GM12878 (cell line): Measurements from ENCODE around the gene DNAJC13. TPM values are rescaled to one million over a fixed set of nuclear protein-coding genes. Genes with fewer than 3 reads are reported as not detected.

Experiments
- ATAC-seq: fragments of 200-7000 bp; cut with Tn5 transposase; 3 replicates; pipeline ENCODE4 v1.9.1; 2020; ENCODE audit warnings: mild to moderate bottlenecking, moderate library complexity
- BruUV-seq: library from RNA; stranded (reverse); fragments of 400-500 nt; replicated peaks from 2 replicates; lab custom pipeline; 2021; lab: Mats Ljungman, UMichigan
- CTCF ChIA-PET: fragments of 300-600 bp; sonication (Branson Sonifier 250); formaldehyde crosslinking; extraction: SDS; loops from one replicate; lab custom pipeline; 2021; ENCODE audit warnings: inconsistent platforms; lab: Yijun Ruan, JAX
- POLR2A ChIA-PET: fragments of 350-600 bp; formaldehyde crosslinking; extraction: SDS; loops from one replicate; lab custom pipeline; 2021; ENCODE audit warnings: inconsistent platforms; lab: Charles Lee
- RAD21 ChIA-PET: fragments of 300-600 bp; sonication (Branson Sonifier 250); formaldehyde crosslinking; loops from one replicate; lab custom pipeline; 2023; ENCODE audit warnings: antibody characterized with exemption; ENCODE audit not compliant: unreplicated experiment; lab: Charles Lee
- SMC1A ChIA-PET: fragments of 300-600 bp; sonication (Branson Sonifier 250); formaldehyde crosslinking; loops from one replicate; lab custom pipeline; 2023; ENCODE audit not compliant: unreplicated experiment, uncharacterized antibody; lab: Charles Lee
- DNase-seq: peaks from one replicate; pipeline ENCODE4 v3.0.0-alpha.2; 2011; ENCODE audit warnings: low read depth, low spot score
- FAIRE-seq: peaks from 3 replicates; lab custom pipeline; 2011; peaks lifted over from hg19 to GRCh38; lab: Jason Lieb, UNC
- H2AFZ ChIP-seq: 2 replicates; pipeline ENCODE4 v1.6.0; 2011; ENCODE audit warnings: low read depth, low read length, control low read depth; ENCODE audit not compliant: control insufficient read depth
- H3K27ac ChIP-seq: 2 replicates; pipeline ENCODE4 v1.5.1; 2011; ENCODE audit warnings: control low read depth; ENCODE audit not compliant: control insufficient read depth, insufficient read depth
- H3K27me3 ChIP-seq, 2 experiments: replicated peaks in 1 of 2; 2 replicates each; pipeline versions ENCODE4 v1.6.0 to v1.6.1; 2011; ENCODE audit warnings: low read length in 1 of 2; ENCODE audit not compliant: control insufficient read depth in 2 of 2, insufficient read depth in 2 of 2
- H3K36me3 ChIP-seq, 2 experiments: 2 replicates each; pipeline ENCODE4 v1.5.1; 2011; ENCODE audit warnings: low read length in 1 of 2; ENCODE audit not compliant: control insufficient read depth in 2 of 2, insufficient read depth in 2 of 2
- H3K4me1 ChIP-seq: 2 replicates; pipeline ENCODE4 v1.6.1; 2011; ENCODE audit warnings: mild to moderate bottlenecking, low read length, moderate library complexity, mixed read lengths; ENCODE audit not compliant: control insufficient read depth, insufficient read depth
- H3K4me2 ChIP-seq: 2 replicates; pipeline ENCODE4 v1.6.0; 2011; ENCODE audit warnings: control low read depth; ENCODE audit not compliant: control insufficient read depth, insufficient read depth
- H3K4me3 ChIP-seq: fragments of 200-600 bp; sonication (generic); 2 replicates; pipeline ENCODE4 v1.5.1; 2016
- H3K79me2 ChIP-seq: 2 replicates; pipeline ENCODE4 v1.6.0; 2011; ENCODE audit warnings: low read length; ENCODE audit not compliant: control insufficient read depth, insufficient read depth
- H3K9ac ChIP-seq: 2 replicates; pipeline ENCODE4 v1.8.0; 2011; ENCODE audit warnings: low read length, control low read depth, mixed read lengths; ENCODE audit not compliant: control insufficient read depth, insufficient read depth
- H3K9me3 ChIP-seq: replicated peaks from 3 replicates; pipeline ENCODE4 v1.5.1; 2011; ENCODE audit warnings: mild to moderate bottlenecking, low read length; ENCODE audit not compliant: control insufficient read depth, insufficient read depth
- H4K20me1 ChIP-seq: 2 replicates; pipeline ENCODE4 v1.6.0; 2011; ENCODE audit not compliant: control insufficient read depth, insufficient read depth
- BRCA1 ChIP-seq: IDR thresholded peaks from 2 replicates; pipeline ENCODE4 v1.6.1; 2011; ENCODE audit warnings: low read depth, low read length, improper control_type of control experiment
- IRF4 ChIP-seq: IDR thresholded peaks from 2 replicates; pipeline ENCODE4 v1.6.1; 2011; ENCODE audit warnings: low read depth, low read length
- KDM1A ChIP-seq: fragments of 200-600 bp; sonication (generic); IDR thresholded peaks from 2 replicates; pipeline ENCODE4 v1.6.1; 2016; ENCODE audit warnings: borderline replicate concordance
- MYB ChIP-seq: fragments of 150-350 bp; IDR thresholded peaks from 2 replicates; pipeline ENCODE4 v1.6.1; 2014; ENCODE audit warnings: mild to moderate bottlenecking, low read depth, low read length, borderline replicate concordance
- NBN ChIP-seq: fragments of 450-650 bp; IDR thresholded peaks from 2 replicates; pipeline ENCODE4 v1.6.1; 2016
- NR2C1 ChIP-seq: fragments of 450-650 bp; IDR thresholded peaks from 2 replicates; pipeline ENCODE4 v1.6.1; 2017; ENCODE audit warnings: antibody characterized with exemption, mild to moderate bottlenecking, moderate library complexity
- RBBP5 ChIP-seq: fragments of 200-600 bp; sonication (generic); conservative IDR thresholded peaks from 2 replicates; pipeline ENCODE4 v1.6.1; 2016
- RFX5 ChIP-seq: IDR thresholded peaks from 2 replicates; pipeline ENCODE4 v1.6.1; 2011; ENCODE audit warnings: low read depth, low read length, improper control_type of control experiment
- SMAD1 ChIP-seq: fragments of 450-650 bp; IDR thresholded peaks from 2 replicates; pipeline ENCODE4 v1.6.1; 2018; ENCODE audit warnings: mild to moderate bottlenecking, low read depth; ENCODE audit not compliant: partially characterized antibody
- ZNF622 ChIP-seq: fragments of 450-650 bp; IDR thresholded peaks from 2 replicates; pipeline ENCODE4 v1.6.1; 2017; ENCODE audit warnings: mild to moderate bottlenecking, inconsistent platforms
- WGBS: methylation state at CpG from one replicate; pipeline ENCODE4 v1.1.6; 2016; ENCODE audit warnings: low lambda C conversion rate; ENCODE audit not compliant: insufficient replicate concordance, insufficient coverage; ENCODE audit errors: missing lambda C conversion rate; 5-methylcytosine and 5-hydroxymethylcytosine counted together
- in situ Hi-C: fragments of 300-500 bp; cut with MboI; formaldehyde crosslinking; loops from 9 replicates; pipeline ENCODE4 v1.14.3; 2018; ENCODE audit warnings: mixed read lengths
- intact Hi-C: fragments of 100-400 bp; cut with micrococcal nuclease; formaldehyde crosslinking; loops from one replicate; pipeline ENCODE4 v1.14.2; 2022; ENCODE audit not compliant: unreplicated experiment
- polyA plus RNA-seq, 11 experiments: library from polyadenylated mRNA; depleted of rRNA in 4 of 11; unstranded in 6 of 11; stranded (reverse) in 5 of 11; fragments of >200 nt; fragmentation: Nextera tagmentation in 4 of 11; fragmentation: Illumina TruSeq in 1 of 11; extraction: Ambion mirVana in 4 of 11; extraction: Trizol in 1 of 11; gene quantifications; 1 replicate in 1 of 11; 2 replicates in 10 of 11; pipeline versions ENCODE4 v1.2.1 to v1.2.3, GENCODE V29; 2011 to 2016; ENCODE audit warnings: inconsistent platforms in 2 of 11, missing spikeins in 2 of 11, low read depth in 1 of 11
- total RNA-seq, 4 experiments: library from RNA; depleted of rRNA in 3 of 4; stranded (reverse); fragments of >200 nt in 3 of 4; fragmentation: Illumina TruSeq in 1 of 4; extraction: Trizol in 1 of 4; gene quantifications; 2 replicates each; pipeline versions ENCODE4 v1.2.1 to v1.2.3, GENCODE V29; 2013 to 2021
- TF ChIP-seq, protein P1 (sequence below): IDR thresholded peaks from 2 replicates; pipeline ENCODE4 v1.6.1; 2011; ENCODE audit warnings: low read depth, mild to moderate bottlenecking, low read length, moderate library complexity, borderline replicate concordance; ENCODE audit errors: extremely low read depth
- TF ChIP-seq, protein P2 (sequence below): fragments of 450-650 bp; IDR thresholded peaks from 2 replicates; pipeline ENCODE4 v1.6.1; 2016; ENCODE audit warnings: mild to moderate bottlenecking, moderate library complexity, borderline replicate concordance

Gene DNAJC13
- total and polyA plus RNA-seq, 10 of the 15 experiments (the other 5 are each of a cell fraction or from before 2014, with no cell fraction given): 8.3 to 33.9 (median 17.0) TPM

DNA sequence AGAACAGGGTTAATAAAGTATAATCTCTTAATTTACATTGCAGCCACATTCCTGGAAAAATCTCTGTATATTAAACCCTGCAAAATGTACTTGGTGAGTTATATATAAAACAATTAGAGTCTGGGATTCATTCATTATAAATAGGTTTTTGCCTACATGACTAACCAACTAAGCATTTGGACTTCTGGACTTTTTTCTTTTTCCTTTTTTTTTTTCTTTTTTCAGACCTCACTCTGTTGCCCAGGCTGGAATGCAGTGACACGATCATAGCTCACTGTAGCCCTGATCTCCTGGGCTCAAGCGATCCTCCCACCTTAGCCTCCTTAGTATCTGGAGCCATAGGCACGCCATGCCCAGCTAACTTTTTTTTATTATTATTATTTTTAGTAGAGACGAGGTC, 4.5 kb downstream of the DNAJC13 start (continued):
- TF ChIP-seq ZNF622 (no peak), BRCA1 (no peak), IRF4 (no peak), NR2C1 (no peak), MYB (no peak), RBBP5 (no peak)

DNA sequence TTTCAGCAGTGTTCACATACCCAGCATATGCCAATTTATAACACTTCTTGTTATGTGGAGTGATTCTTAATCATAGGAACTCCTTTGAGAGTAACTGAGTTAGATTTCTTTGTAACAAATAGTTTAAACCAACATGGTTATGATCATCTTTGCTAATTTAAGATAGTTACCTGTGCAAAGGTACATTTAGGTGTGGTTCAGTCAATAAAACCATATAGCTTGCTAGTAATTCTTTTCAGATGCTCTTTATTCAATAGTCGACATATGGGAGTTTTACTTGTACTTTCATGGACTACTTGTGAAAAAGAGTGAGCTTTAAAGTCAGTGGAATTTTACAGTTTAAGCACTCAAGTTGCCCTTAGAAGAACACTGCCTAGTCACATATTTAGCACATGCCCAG, 5.2 kb downstream of the DNAJC13 start:
- no peak overlapping the region for H3K27ac ChIP-seq
- BruUV-seq: no TSS peak
- no peaks in the 10 kb centered on the region for H3K9me3 ChIP-seq
- H3K79me2 ChIP-seq: peaks cover 57% of the 10 kb centered on the region
- ATAC-seq (no peak), DNase-seq (no peak), FAIRE-seq (no peak)
- no peaks in the 10 kb centered on the region for H4K20me1 ChIP-seq
- ChIA-PET CTCF (interaction anchor here (1.3 kb wide), 1 partner anchor 12 kb away, joined by 3 read pairs; no protein-coding TSS in a partner anchor), RAD21 (no interaction called here), POLR2A (interaction anchor here (1.4 kb wide), 1 partner anchor 13 kb away, joined by 3 read pairs; no protein-coding TSS in a partner anchor), SMC1A (interaction anchor here (1.3 to 2.3 kb wide), 3 partner anchors 18 to 78 kb away, joined by 3 to 11 read pairs (median 4); no protein-coding TSS in a partner anchor)
- H2AFZ ChIP-seq: no peak overlapping the region
- H3K9ac ChIP-seq: no peak overlapping the region
- no peaks in the 10 kb centered on the region for H3K36me3 ChIP-seq
- no peak overlapping the region for H3K4me3 ChIP-seq
- WGBS: 93% methylated on average over 1 of the region's 1 CpG
- H3K4me2 ChIP-seq: no peak overlapping the region
- intact Hi-C loops: no loop called here
- in situ Hi-C loops: no loop called here
- TF ChIP-seq KDM1A: no peak
- no peak for TF ChIP-seq SMAD1
- no peak for TF ChIP-seq RFX5
- no peak for TF ChIP-seq NBN
- TF ChIP-seq, protein P1, sequence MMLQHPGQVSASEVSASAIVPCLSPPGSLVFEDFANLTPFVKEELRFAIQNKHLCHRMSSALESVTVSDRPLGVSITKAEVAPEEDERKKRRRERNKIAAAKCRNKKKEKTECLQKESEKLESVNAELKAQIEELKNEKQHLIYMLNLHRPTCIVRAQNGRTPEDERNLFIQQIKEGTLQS: no peak
- TF ChIP-seq, protein P2, sequence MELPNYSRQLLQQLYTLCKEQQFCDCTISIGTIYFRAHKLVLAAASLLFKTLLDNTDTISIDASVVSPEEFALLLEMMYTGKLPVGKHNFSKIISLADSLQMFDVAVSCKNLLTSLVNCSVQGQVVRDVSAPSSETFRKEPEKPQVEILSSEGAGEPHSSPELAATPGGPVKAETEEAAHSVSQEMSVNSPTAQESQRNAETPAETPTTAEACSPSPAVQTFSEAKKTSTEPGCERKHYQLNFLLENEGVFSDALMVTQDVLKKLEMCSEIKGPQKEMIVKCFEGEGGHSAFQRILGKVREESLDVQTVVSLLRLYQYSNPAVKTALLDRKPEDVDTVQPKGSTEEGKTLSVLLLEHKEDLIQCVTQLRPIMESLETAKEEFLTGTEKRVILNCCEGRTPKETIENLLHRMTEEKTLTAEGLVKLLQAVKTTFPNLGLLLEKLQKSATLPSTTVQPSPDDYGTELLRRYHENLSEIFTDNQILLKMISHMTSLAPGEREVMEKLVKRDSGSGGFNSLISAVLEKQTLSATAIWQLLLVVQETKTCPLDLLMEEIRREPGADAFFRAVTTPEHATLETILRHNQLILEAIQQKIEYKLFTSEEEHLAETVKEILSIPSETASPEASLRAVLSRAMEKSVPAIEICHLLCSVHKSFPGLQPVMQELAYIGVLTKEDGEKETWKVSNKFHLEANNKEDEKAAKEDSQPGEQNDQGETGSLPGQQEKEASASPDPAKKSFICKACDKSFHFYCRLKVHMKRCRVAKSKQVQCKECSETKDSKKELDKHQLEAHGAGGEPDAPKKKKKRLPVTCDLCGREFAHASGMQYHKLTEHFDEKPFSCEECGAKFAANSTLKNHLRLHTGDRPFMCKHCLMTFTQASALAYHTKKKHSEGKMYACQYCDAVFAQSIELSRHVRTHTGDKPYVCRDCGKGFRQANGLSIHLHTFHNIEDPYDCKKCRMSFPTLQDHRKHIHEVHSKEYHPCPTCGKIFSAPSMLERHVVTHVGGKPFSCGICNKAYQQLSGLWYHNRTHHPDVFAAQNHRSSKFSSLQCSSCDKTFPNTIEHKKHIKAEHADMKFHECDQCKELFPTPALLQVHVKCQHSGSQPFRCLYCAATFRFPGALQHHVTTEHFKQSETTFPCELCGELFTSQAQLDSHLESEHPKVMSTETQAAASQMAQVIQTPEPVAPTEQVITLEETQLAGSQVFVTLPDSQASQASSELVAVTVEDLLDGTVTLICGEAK: no peak
- H3K27me3 ChIP-seq: no peaks in the 10 kb centered on the region
- H3K4me1 ChIP-seq: no peaks in the 10 kb centered on the region; the same call in 1 of the 2 replicates
